Cardiac fibroblast (primary cell): ENCODE data around the gene TNFAIP6.
"Not testable (repeated sequence)": the region's sequence is repeated elsewhere in the genome, so short reads cannot be mapped to it uniquely, and the experiment has no call there.

ENCODE experiments used
- DNase-seq, 2 donors: peaks; one replicate each; pipeline versions ENCODE4 v3.0.0 to v3.0.0-alpha.2; 2010; ENCODE audit warnings: low read depth in 2 of 2
- H3K4me3 ChIP-seq, 2 donors: replicated peaks in 1 of 2; 1 replicate in 1 of 2; 2 replicates in 1 of 2; pipeline ENCODE4 v1.5.1; 2011; ENCODE audit warnings: low read depth in 2 of 2, low read length in 2 of 2, mild to moderate bottlenecking in 2 of 2, moderate library complexity in 1 of 2
- CTCF ChIP-seq: IDR thresholded peaks from one replicate; pipeline ENCODE4 v1.5.1; 2011; ENCODE audit warnings: low read depth, mild to moderate bottlenecking, low read length, inconsistent platforms

TNFAIP6 gene

GRCh38 chr2:151409601-151410484 lies 52.5 kb downstream of the TNFAIP6 start, which contains the start of gene RIF1:
TSS of gene RIF1 (plus strand) at chr2:151409902. CDS start at chr2:151410424, 522 bp downstream.
- H3K4me3 ChIP-seq: peak within 1 kb of the TSS; percentile 95 to 98
- TF ChIP-seq CTCF: peak; percentile 79
- DNase-seq: peak; percentile 93 to 94

GRCh38 chr2:151410485-151410834 lies 53.1 kb downstream of the TNFAIP6 start:
- peak; percentile 10 to 22 for DNase-seq
- H3K4me3 ChIP-seq: peak overlapping the region; percentile 95 to 98
- TF ChIP-seq CTCF: no peak

GRCh38 chr2:151417650-151418049 lies 60.3 kb downstream of the TNFAIP6 start:
- TF ChIP-seq CTCF: no peak
- no peak for DNase-seq
- no peak overlapping the region for H3K4me3 ChIP-seq

GRCh38 chr2:151421681-151422080 lies 64.3 kb downstream of the TNFAIP6 start:
- not testable (repeated sequence) for DNase-seq, H3K4me3 ChIP-seq

GRCh38 chr2:151422917-151423439 lies 65.6 kb downstream of the TNFAIP6 start:
- no peak for TF ChIP-seq CTCF
- H3K4me3 ChIP-seq: no peak overlapping the region
- no peak for DNase-seq

GRCh38 chr2:151423760-151424159 lies 66.4 kb downstream of the TNFAIP6 start:
- TF ChIP-seq CTCF: no peak
- DNase-seq: peak in 1 of 2 donors; percentile 7
- H3K4me3 ChIP-seq: no peak overlapping the region
